ENCODE data around the gene SOHLH2. TPM values are rescaled to one million over a fixed set of nuclear protein-coding genes. Genes with fewer than 3 reads are reported as not detected.

SOHLH2 gene
- total RNA-seq, 4 donors from 2014 or later, result 0.19 to 0.47 (median 0.27) TPM; not detected in 1

DNA sequence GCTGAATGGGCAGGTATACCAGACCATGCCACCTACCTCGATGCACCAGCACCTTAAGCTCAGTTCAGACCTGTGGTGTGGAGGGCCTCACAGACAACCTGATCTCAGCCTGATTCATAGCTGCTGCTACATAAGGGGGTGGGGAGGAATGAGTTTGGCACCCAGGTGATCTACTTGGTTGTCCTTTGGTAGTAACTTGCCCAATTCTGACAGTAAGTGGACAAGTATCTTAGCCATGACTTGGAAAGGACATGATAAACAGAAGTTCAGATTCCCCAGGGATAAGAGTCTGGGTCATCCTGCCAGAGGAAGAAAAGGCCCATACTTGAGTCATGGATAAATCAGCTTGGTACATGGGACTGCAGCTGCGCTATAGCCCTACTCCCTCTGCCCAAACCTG lies 28.4 kb upstream of the SOHLH2 start:
- no peaks in the 10 kb centered on the region for H3K4me1 ChIP-seq
- no peaks in the 10 kb centered on the region for H3K27me3 ChIP-seq
- H3K27ac ChIP-seq, result no peak overlapping the region
- peaks cover 0 to 9% (median 0%) of the 10 kb centered on the region in 3 donors for H3K9me3 ChIP-seq
- no peak for ATAC-seq
- no peak overlapping the region for H3K4me3 ChIP-seq
- WGBS, 2 donors (ENCODE audit: low coverage in 1 of 2), result 83 to 86% methylated on average over 1 of the region's 2 CpGs
- H3K36me3 ChIP-seq, result peaks cover 0 to 16% of the 10 kb centered on the region in 2 donors
- TF ChIP-seq CTCF (IDR thresholded peaks at IDR 0.05), result no peak
- no peak for TF ChIP-seq POLR2A (IDR thresholded peaks at IDR 0.05)
- TF ChIP-seq POLR2AphosphoS5 (IDR thresholded peaks at IDR 0.05), result no peak
- no peak for TF ChIP-seq EP300 (IDR thresholded peaks at IDR 0.05)

DNA sequence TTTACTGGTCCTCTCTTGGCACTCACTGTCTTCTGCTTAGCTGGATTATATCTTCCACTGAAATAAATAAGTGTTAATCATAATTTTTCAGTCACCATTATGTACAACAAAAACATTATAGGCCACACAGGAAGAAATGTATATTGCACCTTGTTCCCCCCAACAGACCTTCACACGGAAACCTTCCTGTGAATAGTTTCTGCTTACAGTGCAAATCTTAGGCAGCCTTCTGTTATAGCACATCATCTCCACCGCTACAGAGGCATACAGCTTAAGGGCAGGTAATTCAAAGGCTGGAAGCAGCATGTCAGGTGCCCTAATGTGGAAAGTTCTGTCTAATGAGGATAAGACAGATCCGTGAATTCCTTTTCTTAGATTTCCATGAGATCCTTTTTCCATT lies 16.9 kb upstream of the SOHLH2 start:
- 86 to 92% methylated on average over 2 to 3 of the region's 3 CpGs for WGBS, 2 donors (ENCODE audit: low coverage in 1 of 2)
- no peak for ATAC-seq
- TF ChIP-seq POLR2AphosphoS5 (IDR thresholded peaks at IDR 0.05) (no peak), CTCF (IDR thresholded peaks at IDR 0.05) (no peak), EP300 (IDR thresholded peaks at IDR 0.05) (no peak), POLR2A (IDR thresholded peaks at IDR 0.05) (no peak)

DNA sequence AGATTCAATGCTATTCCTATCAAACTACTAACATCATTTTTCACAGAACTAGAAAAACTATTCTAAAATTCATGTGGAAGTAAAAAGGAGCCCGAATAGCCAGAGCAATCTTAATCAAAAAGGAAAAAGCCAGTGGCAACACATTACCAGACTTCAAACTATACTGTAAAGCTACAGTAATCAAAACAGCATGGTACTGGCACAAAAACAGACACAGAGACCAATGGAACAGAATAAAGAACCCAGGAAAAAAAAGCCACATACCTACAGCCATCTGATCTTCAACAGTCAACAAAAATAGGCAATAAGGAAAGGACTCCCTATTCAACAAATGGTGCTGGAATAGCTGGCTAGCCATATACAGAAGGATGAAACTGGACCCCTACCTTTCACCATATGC lies 10.4 kb upstream of the SOHLH2 start:
- TF ChIP-seq CTCF (IDR thresholded peaks at IDR 0.05) (no peak), POLR2A (IDR thresholded peaks at IDR 0.05) (no peak), EP300 (IDR thresholded peaks at IDR 0.05) (no peak), POLR2AphosphoS5 (IDR thresholded peaks at IDR 0.05) (no peak)

More for the DNA sequence above, 16.9 kb upstream of the SOHLH2 start:
- Histone ChIP-seq H3K4me1 (no peaks in the 10 kb centered on the region), H3K36me3 (peaks cover 0 to 6% of the 10 kb centered on the region in 2 donors), H3K27ac (no peak overlapping the region), H3K4me3 (no peak overlapping the region), H3K27me3 (no peaks in the 10 kb centered on the region), H3K9me3 (peaks cover 0 to 15% (median 0%) of the 10 kb centered on the region in 3 donors)

DNA sequence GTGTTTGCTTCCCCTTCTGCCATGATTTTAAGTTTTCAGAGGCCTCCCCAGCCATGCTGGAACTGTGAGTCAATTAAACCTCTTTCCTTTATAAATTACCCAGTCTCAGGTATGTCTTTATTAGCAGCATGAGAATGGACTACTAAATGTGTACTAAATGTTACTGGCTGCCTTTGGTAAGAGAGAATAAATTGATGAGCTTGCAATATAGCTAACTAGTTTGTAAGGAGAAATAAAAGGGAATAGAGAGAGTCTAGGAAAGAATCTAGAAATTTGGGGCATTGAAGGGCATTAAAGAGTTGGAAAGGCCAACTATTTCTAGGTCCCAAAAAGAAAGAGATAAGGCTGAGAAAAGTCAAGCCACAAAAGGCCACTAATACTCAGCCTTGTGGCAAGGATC lies 5.5 kb upstream of the SOHLH2 start:
- ATAC-seq, result no peak
- TF ChIP-seq EP300 (IDR thresholded peaks at IDR 0.05), result no peak
- TF ChIP-seq POLR2A (IDR thresholded peaks at IDR 0.05), result no peak
- TF ChIP-seq POLR2AphosphoS5 (IDR thresholded peaks at IDR 0.05), result no peak
- TF ChIP-seq CTCF (IDR thresholded peaks at IDR 0.05), result no peak
- no peak overlapping the region for H3K27ac ChIP-seq
- H3K9me3 ChIP-seq, result peaks cover 0 to 9% (median 0%) of the 10 kb centered on the region in 3 donors
- no peaks in the 10 kb centered on the region for H3K36me3 ChIP-seq
- no peak overlapping the region for H3K4me3 ChIP-seq
- H3K4me1 ChIP-seq, result no peaks in the 10 kb centered on the region
- H3K27me3 ChIP-seq, result no peaks in the 10 kb centered on the region

More for the DNA sequence above, 10.4 kb upstream of the SOHLH2 start:
- no peaks in the 10 kb centered on the region for H3K27me3 ChIP-seq
- H3K4me1 ChIP-seq, result no peaks in the 10 kb centered on the region
- H3K27ac ChIP-seq, result no peak overlapping the region
- H3K36me3 ChIP-seq, result peaks cover 0 to 8% of the 10 kb centered on the region in 2 donors
- peaks cover 0 to 26% (median 0%) of the 10 kb centered on the region in 3 donors for H3K9me3 ChIP-seq
- no peak overlapping the region for H3K4me3 ChIP-seq
- no peak for ATAC-seq
- 50 to 67% methylated on average over 1 of the region's 1 CpG for WGBS, 2 donors (ENCODE audit: low coverage in 1 of 2)

DNA sequence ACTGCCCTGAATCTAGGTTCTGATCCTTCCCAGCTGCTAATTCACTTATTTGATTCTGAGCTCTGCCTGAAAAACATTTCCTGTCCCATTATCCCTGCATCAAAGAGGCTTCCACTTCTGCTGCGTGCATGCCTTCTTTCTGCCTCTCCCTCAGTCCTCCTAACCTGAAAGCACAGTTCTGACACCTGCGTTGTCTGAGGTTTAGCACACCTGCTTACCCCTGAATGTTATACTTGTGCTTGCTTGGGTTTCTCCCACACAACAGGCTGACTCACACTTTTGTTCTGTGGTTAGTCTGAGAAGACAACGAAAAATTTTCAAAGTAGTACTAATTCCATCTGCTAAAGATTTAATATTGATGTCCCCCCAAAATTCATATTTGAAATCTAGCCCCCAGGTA lies 3.1 kb upstream of the SOHLH2 start:
- no peaks in the 10 kb centered on the region for H3K36me3 ChIP-seq
- 79 to 88% methylated on average over 3 of the region's 3 CpGs for WGBS, 2 donors (ENCODE audit: low coverage in 1 of 2)
- no peak for ATAC-seq
- H3K4me1 ChIP-seq, result no peaks in the 10 kb centered on the region
- H3K4me3 ChIP-seq, result no peak overlapping the region
- H3K27ac ChIP-seq, result no peak overlapping the region
- no peaks in the 10 kb centered on the region for H3K27me3 ChIP-seq
- TF ChIP-seq POLR2A (IDR thresholded peaks at IDR 0.05) (no peak), EP300 (IDR thresholded peaks at IDR 0.05) (no peak), POLR2AphosphoS5 (IDR thresholded peaks at IDR 0.05) (no peak), CTCF (IDR thresholded peaks at IDR 0.05) (no peak)
- no peaks in the 10 kb centered on the region for H3K9me3 ChIP-seq

Data from gastroesophageal sphincter (tissue), 4 donors.